ENCODE results near the gene FOXO6.

FOXO6 gene

DNA sequence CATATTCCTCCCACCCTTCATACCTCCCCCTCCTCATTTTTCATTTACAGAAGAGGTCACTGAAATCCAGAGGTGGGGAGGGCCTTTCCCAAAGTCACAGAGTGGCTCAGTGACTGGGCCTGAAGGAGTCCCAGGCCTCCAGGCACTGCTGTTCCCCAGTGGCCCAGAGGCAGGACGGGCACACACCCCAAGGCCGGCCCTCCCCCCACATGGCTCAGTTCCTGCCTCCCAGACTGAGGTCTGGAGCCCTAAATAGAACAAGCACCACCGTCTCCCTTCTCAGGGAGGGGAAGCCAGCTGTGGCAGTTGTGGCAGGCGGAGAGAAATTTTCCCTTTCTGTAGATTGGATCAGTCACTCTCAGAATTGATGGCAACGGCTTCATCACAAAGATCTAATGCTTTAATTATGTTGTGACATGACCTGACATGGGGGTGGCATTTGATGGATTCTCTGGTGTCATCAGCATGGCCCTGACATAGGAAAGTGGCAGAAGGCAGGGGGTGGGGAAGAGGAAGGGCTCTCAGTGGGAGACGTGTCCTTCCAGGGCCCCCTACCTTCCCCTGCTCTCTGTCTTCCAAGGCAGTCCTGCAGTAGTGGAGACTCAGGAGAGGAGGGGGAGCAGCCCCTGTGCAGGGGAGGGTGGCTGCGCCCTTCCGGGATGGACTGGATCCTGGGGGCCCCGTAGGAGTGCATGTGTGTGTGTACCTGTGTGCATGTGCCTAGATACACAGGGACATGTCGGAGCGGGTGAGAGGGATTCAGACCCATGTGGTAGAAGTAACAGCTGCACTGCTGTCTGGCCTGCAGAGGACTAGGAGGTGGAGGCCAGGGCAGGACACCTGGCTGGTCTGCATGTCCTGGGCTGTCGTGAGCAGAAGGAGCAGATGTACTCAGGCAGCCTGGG lies 41.2 kb upstream of the FOXO6 start:
- Histone ChIP-seq H3K4me3 (ENCODE audit: low read depth in 1 of 2, low read length in 1 of 2) (no peak overlapping the region), H3K27me3 (peaks cover 3% of the 10 kb centered on the region), H3K36me3 (no peaks in the 10 kb centered on the region), H3K4me1 (ENCODE audit: control insufficient read depth in 1 of 2, insufficient read depth in 1 of 2, low read depth in 1 of 2, low read length in 1 of 2) (no peaks in the 10 kb centered on the region), H3K9me3 (no peaks in the 10 kb centered on the region), H3K27ac (no peak overlapping the region)
- TF ChIP-seq, protein P1, sequence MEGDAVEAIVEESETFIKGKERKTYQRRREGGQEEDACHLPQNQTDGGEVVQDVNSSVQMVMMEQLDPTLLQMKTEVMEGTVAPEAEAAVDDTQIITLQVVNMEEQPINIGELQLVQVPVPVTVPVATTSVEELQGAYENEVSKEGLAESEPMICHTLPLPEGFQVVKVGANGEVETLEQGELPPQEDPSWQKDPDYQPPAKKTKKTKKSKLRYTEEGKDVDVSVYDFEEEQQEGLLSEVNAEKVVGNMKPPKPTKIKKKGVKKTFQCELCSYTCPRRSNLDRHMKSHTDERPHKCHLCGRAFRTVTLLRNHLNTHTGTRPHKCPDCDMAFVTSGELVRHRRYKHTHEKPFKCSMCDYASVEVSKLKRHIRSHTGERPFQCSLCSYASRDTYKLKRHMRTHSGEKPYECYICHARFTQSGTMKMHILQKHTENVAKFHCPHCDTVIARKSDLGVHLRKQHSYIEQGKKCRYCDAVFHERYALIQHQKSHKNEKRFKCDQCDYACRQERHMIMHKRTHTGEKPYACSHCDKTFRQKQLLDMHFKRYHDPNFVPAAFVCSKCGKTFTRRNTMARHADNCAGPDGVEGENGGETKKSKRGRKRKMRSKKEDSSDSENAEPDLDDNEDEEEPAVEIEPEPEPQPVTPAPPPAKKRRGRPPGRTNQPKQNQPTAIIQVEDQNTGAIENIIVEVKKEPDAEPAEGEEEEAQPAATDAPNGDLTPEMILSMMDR (IDR thresholded peaks at IDR 0.05), result no peak

DNA sequence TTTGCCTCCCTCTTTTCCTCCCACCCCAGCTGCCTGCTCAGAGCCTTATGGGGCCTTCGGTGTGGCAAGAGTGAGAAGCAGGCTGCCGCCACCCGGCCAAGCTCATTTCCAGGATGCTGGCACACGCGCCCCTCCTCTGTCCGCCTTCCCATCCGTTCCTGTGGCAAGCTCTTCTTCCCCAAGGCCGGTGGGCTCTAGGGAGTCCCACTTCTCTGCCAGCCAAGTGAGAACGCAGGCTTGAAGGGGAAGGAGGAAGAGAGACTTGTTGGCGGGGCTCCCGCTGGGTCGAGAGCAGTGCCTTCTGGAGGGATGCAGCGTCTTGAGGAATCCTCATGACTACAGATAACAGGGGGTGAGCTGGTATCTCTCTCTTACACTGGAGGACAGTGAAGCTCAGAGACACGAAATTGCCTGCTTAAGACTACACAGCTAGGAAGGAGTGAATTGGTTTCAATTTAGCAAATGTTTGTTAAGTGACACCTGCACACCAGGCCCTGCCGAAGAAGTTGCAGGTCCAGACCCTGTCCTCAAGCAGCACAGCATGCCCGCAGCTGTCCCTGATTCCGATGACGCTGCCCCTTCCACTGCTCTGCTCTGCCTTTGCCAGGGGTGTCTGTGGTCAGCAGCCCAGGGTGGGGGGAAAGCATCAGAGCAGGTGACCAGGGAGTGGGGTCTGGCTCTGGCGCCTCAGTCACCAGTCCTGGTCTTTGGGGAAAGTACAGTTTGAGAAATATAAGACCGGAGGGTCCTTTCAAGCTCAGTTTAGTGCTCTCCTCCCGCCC lies 40.1 kb upstream of the FOXO6 start:
- TF ChIP-seq, protein P1 (IDR thresholded peaks at IDR 0.05), result no peak
- Histone ChIP-seq H3K4me3 (ENCODE audit: low read depth in 1 of 2, low read length in 1 of 2) (no peak overlapping the region), H3K4me1 (ENCODE audit: control insufficient read depth in 1 of 2, insufficient read depth in 1 of 2, low read depth in 1 of 2, low read length in 1 of 2) (no peaks in the 10 kb centered on the region), H3K36me3 (no peaks in the 10 kb centered on the region), H3K9me3 (no peaks in the 10 kb centered on the region), H3K27ac (no peak overlapping the region), H3K27me3 (peaks cover 3% of the 10 kb centered on the region)

DNA sequence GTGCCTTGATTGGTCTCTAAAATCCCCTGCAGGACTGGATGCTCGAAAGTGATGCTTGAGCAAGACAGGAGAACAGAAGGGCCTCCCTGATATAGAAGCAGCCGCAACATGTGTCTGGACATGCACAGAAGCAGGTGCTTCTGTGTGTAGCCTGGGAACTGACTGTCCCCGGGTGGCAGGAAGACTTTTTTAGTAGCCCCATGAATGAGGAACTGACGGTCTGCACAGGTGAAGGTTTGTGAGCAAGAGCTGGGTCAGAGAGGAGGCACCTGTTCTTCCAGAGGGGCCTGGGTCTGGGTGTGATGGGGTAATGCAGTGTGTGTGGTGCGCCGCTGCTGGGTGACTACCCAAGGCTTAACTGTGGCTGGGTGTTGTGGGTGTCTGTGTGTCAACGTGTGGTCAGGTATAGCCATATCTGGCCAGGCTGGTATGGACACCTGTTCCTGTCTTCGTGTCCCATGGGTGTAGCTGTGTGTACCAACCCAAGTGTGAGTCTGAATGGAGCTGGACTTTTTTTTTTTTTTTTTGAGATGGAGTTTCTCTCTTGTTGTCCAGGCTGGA lies 39.1 kb upstream of the FOXO6 start:
- TF ChIP-seq, protein P1 (IDR thresholded peaks at IDR 0.05), result no peak
- H3K36me3 ChIP-seq, result no peaks in the 10 kb centered on the region
- H3K27ac ChIP-seq, result no peak overlapping the region
- H3K27me3 ChIP-seq, result peaks cover 4% of the 10 kb centered on the region
- no peak overlapping the region for H3K4me3 ChIP-seq (ENCODE audit: low read depth in 1 of 2, low read length in 1 of 2)
- no peaks in the 10 kb centered on the region for H3K9me3 ChIP-seq
- H3K4me1 ChIP-seq (ENCODE audit: control insufficient read depth in 1 of 2, insufficient read depth in 1 of 2, low read depth in 1 of 2, low read length in 1 of 2), result no peaks in the 10 kb centered on the region

DNA sequence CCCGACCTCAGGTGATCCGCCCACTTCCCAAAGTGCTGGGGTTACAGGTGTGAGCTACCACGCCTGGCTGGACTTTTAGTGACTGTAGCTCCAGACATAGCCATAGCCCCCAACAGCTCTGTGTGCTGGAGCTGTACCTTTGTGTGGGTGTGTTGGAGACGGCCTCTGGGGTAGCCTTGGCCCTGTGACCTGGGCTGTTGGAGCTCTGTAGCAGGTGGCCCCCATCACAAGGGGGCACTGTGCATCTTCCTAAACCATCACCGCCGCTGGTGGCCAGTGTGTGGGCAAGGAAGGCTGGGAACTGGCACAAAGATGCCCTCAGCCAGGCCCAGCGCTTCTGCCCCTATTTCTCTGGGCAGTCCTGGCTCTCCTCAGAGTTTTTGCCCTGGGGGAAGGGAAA lies 38.4 kb upstream of the FOXO6 start:
- H3K4me3 ChIP-seq (ENCODE audit: low read depth in 1 of 2, low read length in 1 of 2), result no peak overlapping the region
- TF ChIP-seq, protein P1 (IDR thresholded peaks at IDR 0.05), result no peak
- no peaks in the 10 kb centered on the region for H3K9me3 ChIP-seq
- H3K27ac ChIP-seq, result no peak overlapping the region
- peaks cover 9% of the 10 kb centered on the region for H3K27me3 ChIP-seq
- H3K36me3 ChIP-seq, result no peaks in the 10 kb centered on the region
- H3K4me1 ChIP-seq (ENCODE audit: control insufficient read depth in 1 of 2, insufficient read depth in 1 of 2, low read depth in 1 of 2, low read length in 1 of 2), result no peaks in the 10 kb centered on the region

DNA sequence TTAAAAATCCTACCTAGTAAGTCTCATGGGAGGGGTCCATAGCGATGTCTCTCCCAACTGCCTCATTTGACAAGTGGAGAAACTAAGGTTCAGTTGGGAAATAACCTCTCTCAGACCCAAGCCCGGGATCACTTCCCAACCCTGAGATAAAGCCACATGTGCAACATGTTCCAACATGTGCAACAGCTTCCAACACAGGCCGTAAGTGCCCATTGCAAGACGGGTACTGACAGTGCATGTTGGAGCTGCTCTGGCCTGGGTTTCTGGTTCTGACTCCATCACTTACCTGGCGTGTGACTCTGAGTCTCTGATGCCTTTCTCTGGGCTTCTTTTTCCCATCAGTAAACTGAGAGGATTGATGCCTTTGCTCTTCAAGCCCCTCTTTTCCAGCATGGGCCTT lies 38.0 kb upstream of the FOXO6 start:
- Histone ChIP-seq H3K4me1 (ENCODE audit: control insufficient read depth in 1 of 2, insufficient read depth in 1 of 2, low read depth in 1 of 2, low read length in 1 of 2) (no peaks in the 10 kb centered on the region), H3K9me3 (no peaks in the 10 kb centered on the region), H3K27me3 (peaks cover 9% of the 10 kb centered on the region), H3K27ac (no peak overlapping the region), H3K36me3 (no peaks in the 10 kb centered on the region), H3K4me3 (ENCODE audit: low read depth in 1 of 2, low read length in 1 of 2) (no peak overlapping the region)
- TF ChIP-seq, protein P1 (IDR thresholded peaks at IDR 0.05), result no peak

All from neutrophil (primary cell).